Loucy (cell line): ENCODE results near the gene PCBP3.

Source experiments
- H2AFZ ChIP-seq: fragments of 200-600 bp; sonication (generic); 2 replicates; pipeline ENCODE4 v1.6.0; 2016; ENCODE audit warnings: antibody characterized with exemption, mild to moderate bottlenecking, low read length, moderate library complexity
- H3F3A ChIP-seq: fragments of 200-600 bp; 2 replicates; pipeline ENCODE4 v1.6.0; 2016; ENCODE audit warnings: antibody characterized with exemption, low read depth, mild to moderate bottlenecking
- H3K27me3 ChIP-seq: fragments of 200-600 bp; sonication (generic); 2 replicates; pipeline ENCODE4 v1.6.1; 2014; ENCODE audit warnings: low read length, mild to moderate bottlenecking; ENCODE audit not compliant: insufficient read depth, poor library complexity, severe bottlenecking
- H3K36me3 ChIP-seq: fragments of 200-600 bp; sonication (generic); 2 replicates; pipeline ENCODE4 v1.6.1; 2016; ENCODE audit warnings: low read length; ENCODE audit not compliant: insufficient read depth
- H3K4me1 ChIP-seq: fragments of 200-600 bp; sonication (generic); 2 replicates; pipeline ENCODE4 v1.5.1; 2014; ENCODE audit warnings: low read length, mild to moderate bottlenecking; ENCODE audit not compliant: insufficient read depth, poor library complexity, severe bottlenecking
- H3K4me2 ChIP-seq: fragments of 200-600 bp; sonication (generic); 2 replicates; pipeline ENCODE4 v1.6.0; 2014; ENCODE audit warnings: antibody characterized with exemption, low read length, low read depth, mild to moderate bottlenecking; ENCODE audit not compliant: poor library complexity, severe bottlenecking
- H3K4me3 ChIP-seq: fragments of 200-600 bp; sonication (generic); 2 replicates; pipeline ENCODE4 v1.5.1; 2014; ENCODE audit warnings: low read length, mild to moderate bottlenecking, mixed read lengths; ENCODE audit not compliant: poor library complexity, severe bottlenecking
- H3K79me2 ChIP-seq: fragments of 200-600 bp; sonication (generic); 2 replicates; pipeline ENCODE4 v1.6.1; 2014; ENCODE audit warnings: low read length; ENCODE audit not compliant: insufficient read depth
- H3K9ac ChIP-seq: fragments of 200-600 bp; sonication (generic); 2 replicates; pipeline ENCODE4 v1.6.0; 2014; ENCODE audit warnings: mild to moderate bottlenecking, low read depth, low read length, moderate library complexity; ENCODE audit not compliant: poor library complexity, severe bottlenecking
- H3K9me2 ChIP-seq: fragments of 200-600 bp; sonication (generic); replicated peaks from 2 replicates; pipeline ENCODE4 v1.6.1; 2016; ENCODE audit warnings: low read depth, low read length, mixed read lengths
- H3K9me3 ChIP-seq: fragments of 200-600 bp; sonication (generic); 2 replicates; pipeline ENCODE4 v1.6.1; 2014; ENCODE audit warnings: mild to moderate bottlenecking, antibody characterized with exemption, low read length, low read depth; ENCODE audit not compliant: insufficient read depth
- H4K20me1 ChIP-seq: fragments of 200-600 bp; sonication (generic); 2 replicates; pipeline ENCODE4 v1.6.0; 2014; ENCODE audit warnings: antibody characterized with exemption, low read length, mild to moderate bottlenecking; ENCODE audit not compliant: insufficient read depth, poor library complexity, severe bottlenecking
- EZH2phosphoT487 ChIP-seq: fragments of 200-600 bp; IDR thresholded peaks from 2 replicates; pipeline ENCODE4 v1.6.1; 2018; ENCODE audit warnings: antibody characterized with exemption, mild to moderate bottlenecking, moderate library complexity, borderline replicate concordance
- TF ChIP-seq, protein P1 (sequence below): fragments of 200-600 bp; sonication (generic); conservative IDR thresholded peaks from 2 replicates; pipeline ENCODE4 v1.5.1; 2014; ENCODE audit warnings: mild to moderate bottlenecking, antibody characterized with exemption, low read length

PCBP3 gene

DNA sequence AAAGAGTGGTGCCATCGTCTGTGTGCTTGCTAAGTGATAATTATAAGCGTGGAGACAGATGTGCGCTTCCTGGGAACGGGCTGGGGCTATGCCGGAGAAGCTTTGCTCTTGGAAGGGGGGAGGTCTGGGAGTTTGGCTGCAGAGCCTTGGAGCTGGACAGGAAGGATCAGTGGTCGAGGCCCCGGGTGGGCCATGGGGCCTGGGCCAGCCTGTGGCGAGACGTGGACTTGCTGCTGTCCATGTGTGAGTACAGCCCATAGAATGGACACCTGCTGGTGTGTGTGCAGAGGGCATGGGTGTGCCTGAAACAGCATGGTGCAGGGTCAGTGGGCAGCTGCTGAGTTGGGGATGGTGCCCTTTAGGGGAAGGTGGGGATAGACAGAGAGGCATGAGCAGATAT is 121.3 kb downstream of the PCBP3 start:
- Histone ChIP-seq H2AFZ (no peak overlapping the region), H3K9me3 (no peaks in the 10 kb centered on the region), H3K4me2 (no peak overlapping the region), H3F3A (no peaks in the 10 kb centered on the region), H3K36me3 (no peaks in the 10 kb centered on the region), H3K4me3 (no peak overlapping the region), H4K20me1 (no peaks in the 10 kb centered on the region), H3K9me2 (no peaks in the 10 kb centered on the region), H3K4me1 (no peaks in the 10 kb centered on the region), H3K9ac (no peak overlapping the region), H3K27me3 (no peaks in the 10 kb centered on the region), H3K79me2 (no peaks in the 10 kb centered on the region)
- TF ChIP-seq EZH2phosphoT487 = no peak
- TF ChIP-seq, protein P1, sequence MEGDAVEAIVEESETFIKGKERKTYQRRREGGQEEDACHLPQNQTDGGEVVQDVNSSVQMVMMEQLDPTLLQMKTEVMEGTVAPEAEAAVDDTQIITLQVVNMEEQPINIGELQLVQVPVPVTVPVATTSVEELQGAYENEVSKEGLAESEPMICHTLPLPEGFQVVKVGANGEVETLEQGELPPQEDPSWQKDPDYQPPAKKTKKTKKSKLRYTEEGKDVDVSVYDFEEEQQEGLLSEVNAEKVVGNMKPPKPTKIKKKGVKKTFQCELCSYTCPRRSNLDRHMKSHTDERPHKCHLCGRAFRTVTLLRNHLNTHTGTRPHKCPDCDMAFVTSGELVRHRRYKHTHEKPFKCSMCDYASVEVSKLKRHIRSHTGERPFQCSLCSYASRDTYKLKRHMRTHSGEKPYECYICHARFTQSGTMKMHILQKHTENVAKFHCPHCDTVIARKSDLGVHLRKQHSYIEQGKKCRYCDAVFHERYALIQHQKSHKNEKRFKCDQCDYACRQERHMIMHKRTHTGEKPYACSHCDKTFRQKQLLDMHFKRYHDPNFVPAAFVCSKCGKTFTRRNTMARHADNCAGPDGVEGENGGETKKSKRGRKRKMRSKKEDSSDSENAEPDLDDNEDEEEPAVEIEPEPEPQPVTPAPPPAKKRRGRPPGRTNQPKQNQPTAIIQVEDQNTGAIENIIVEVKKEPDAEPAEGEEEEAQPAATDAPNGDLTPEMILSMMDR = no peak

DNA sequence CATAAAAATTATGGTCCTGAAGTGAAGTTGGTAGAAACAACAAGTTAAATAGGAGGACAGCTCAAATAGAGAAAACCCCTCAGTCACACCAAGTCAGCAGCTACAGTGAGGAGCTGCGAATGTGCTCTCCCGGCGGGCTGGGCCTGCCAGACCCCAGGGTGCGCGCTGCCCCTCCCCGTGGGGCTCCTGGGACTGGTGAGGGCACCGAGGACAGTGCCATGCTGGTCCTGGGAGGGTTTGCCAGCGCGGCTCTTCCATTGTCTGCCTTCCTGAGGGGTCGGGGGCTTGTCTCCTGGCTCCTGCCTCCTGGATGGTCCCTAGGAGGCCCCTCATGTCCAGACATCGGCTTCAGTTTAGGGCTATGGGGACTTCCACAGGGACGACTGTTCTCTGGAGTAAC is 121.8 kb downstream of the PCBP3 start:
- H3K36me3 ChIP-seq = no peaks in the 10 kb centered on the region
- TF ChIP-seq, protein P1 = no peak
- no peak for TF ChIP-seq EZH2phosphoT487
- H3K9me3 ChIP-seq = no peaks in the 10 kb centered on the region
- H3K79me2 ChIP-seq = no peaks in the 10 kb centered on the region
- H2AFZ ChIP-seq = no peak overlapping the region
- H3F3A ChIP-seq = no peaks in the 10 kb centered on the region
- no peaks in the 10 kb centered on the region for H3K27me3 ChIP-seq
- no peaks in the 10 kb centered on the region for H4K20me1 ChIP-seq
- H3K9ac ChIP-seq = no peak overlapping the region
- H3K9me2 ChIP-seq = no peaks in the 10 kb centered on the region
- no peaks in the 10 kb centered on the region for H3K4me1 ChIP-seq
- H3K4me3 ChIP-seq = no peak overlapping the region
- no peak overlapping the region for H3K4me2 ChIP-seq

DNA sequence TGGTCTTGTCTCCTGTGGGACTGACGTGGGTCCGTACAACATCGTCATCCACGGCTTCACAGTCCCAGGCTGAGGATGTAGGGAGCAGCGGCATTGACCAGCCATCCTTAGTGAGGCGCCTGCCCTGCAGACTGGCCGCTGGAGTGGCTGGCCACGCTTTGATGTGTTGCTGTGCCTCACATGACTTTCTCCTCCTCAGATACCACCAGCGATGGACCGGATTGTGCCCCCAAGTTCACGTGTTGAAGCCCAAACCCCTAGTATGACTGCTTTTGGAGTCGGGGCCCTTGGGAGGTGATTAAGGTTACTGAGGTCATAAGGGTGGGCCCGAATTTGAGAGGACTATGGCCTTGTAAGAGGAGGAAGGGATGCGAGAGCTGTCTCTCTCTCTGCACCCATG is 122.5 kb downstream of the PCBP3 start:
- Histone ChIP-seq H3K4me2 (no peak overlapping the region), H2AFZ (no peak overlapping the region), H3K79me2 (no peaks in the 10 kb centered on the region), H3K4me3 (no peak overlapping the region), H3K36me3 (no peaks in the 10 kb centered on the region), H3K9me2 (no peaks in the 10 kb centered on the region), H3K9ac (no peak overlapping the region), H3K4me1 (no peaks in the 10 kb centered on the region), H3F3A (no peaks in the 10 kb centered on the region), H3K9me3 (no peaks in the 10 kb centered on the region), H3K27me3 (no peaks in the 10 kb centered on the region), H4K20me1 (no peaks in the 10 kb centered on the region)
- TF ChIP-seq, protein P1 = no peak
- TF ChIP-seq EZH2phosphoT487 = no peak
